AG10803 (cell line): ENCODE data around the gene MALAT1.
A peak's percentile ranks its signal among the peaks of the same experiment; 100 is the strongest.

ENCODE experiments used
- DNase-seq: peaks from one replicate; pipeline ENCODE4 v3.0.0; 2010; ENCODE audit warnings: low read depth
- H3K4me3 ChIP-seq: 2 replicates; pipeline ENCODE4 v1.5.1; 2011; ENCODE audit warnings: mild to moderate bottlenecking, low read length, control low read depth
- CTCF ChIP-seq: conservative IDR thresholded peaks from 2 replicates; pipeline ENCODE4 v1.5.1; 2011; ENCODE audit warnings: mild to moderate bottlenecking, low read length, control low read depth, inconsistent platforms

The MALAT1 gene

GRCh38 chr11:65545853-65546216 is 47.0 kb downstream of the MALAT1 start:
- DNase-seq, result no peak
- TF ChIP-seq CTCF, result no peak
- no peak overlapping the region for H3K4me3 ChIP-seq

- H3K4me3 ChIP-seq, result no peak overlapping the region
- TF ChIP-seq CTCF, result no peak
- no peak for DNase-seq
Observed at GRCh38 chr11:65546217-65546958, 47.5 kb downstream of the MALAT1 start.

- no peak for DNase-seq
- no peak overlapping the region for H3K4me3 ChIP-seq
- TF ChIP-seq CTCF, result no peak
Observed at GRCh38 chr11:65547446-65548125, 48.7 kb downstream of the MALAT1 start.

GRCh38 chr11:65548395-65548794 is 49.5 kb downstream of the MALAT1 start:
- no peak overlapping the region for H3K4me3 ChIP-seq
- DNase-seq, result no peak
- no peak for TF ChIP-seq CTCF

GRCh38 chr11:65549096-65549495 is 50.3 kb downstream of the MALAT1 start:
- H3K4me3 ChIP-seq, result no peak overlapping the region
- TF ChIP-seq CTCF, result no peak
- DNase-seq, result no peak

GRCh38 chr11:65551572-65552387 is 52.9 kb downstream of the MALAT1 start:
- peak; percentile 39 for TF ChIP-seq CTCF
- no peak overlapping the region for H3K4me3 ChIP-seq
- DNase-seq, result no peak
